ENCODE data around the gene A1CF.

GRCh38 chr10:50846753-50847152 is 38.7 kb downstream of the A1CF start:
- TF ChIP-seq CTCF (conservative IDR thresholded peaks at IDR 0.05) (no peak), EZH2 (IDR thresholded peaks at IDR 0.05; ENCODE audit: low read depth) (no peak)
